IPS DF 6.9 (cell line): ENCODE measurements around the gene TPRG1L.

Experiments
- DNase-seq: peaks from one replicate; pipeline ENCODE4 v3.0.0-alpha.2; 2013; ENCODE audit warnings: low read depth, low spot score
- H3K27ac ChIP-seq: one replicate; pipeline ENCODE4 v1.5.1; 2013; ENCODE audit warnings: low read length, control low read depth
- H3K27me3 ChIP-seq: 2 replicates; pipeline ENCODE4 v1.6.1; 2013; ENCODE audit warnings: mild to moderate bottlenecking, low read length; ENCODE audit not compliant: control insufficient read depth, insufficient read depth
- H3K36me3 ChIP-seq: 2 replicates; pipeline ENCODE4 v1.6.1; 2013; ENCODE audit warnings: low read length; ENCODE audit not compliant: control insufficient read depth, insufficient read depth
- H3K4me1 ChIP-seq: 2 replicates; pipeline ENCODE4 v1.6.1; 2013; ENCODE audit warnings: low read length; ENCODE audit not compliant: control insufficient read depth, insufficient read depth
- H3K4me3 ChIP-seq: 2 replicates; pipeline ENCODE4 v1.5.1; 2013; ENCODE audit warnings: mild to moderate bottlenecking, low read length
- H3K9me3 ChIP-seq: 2 replicates; pipeline ENCODE4 v1.6.1; 2013; ENCODE audit warnings: low read length, inconsistent platforms; ENCODE audit not compliant: control insufficient read depth, insufficient read depth
- WGBS: extraction: QIAGEN DNeasy Blood & Tissue Kit; methylation state at CpG from one replicate; pipeline ENCODE4 v1.1.7; 2013; ENCODE audit warnings: mixed read lengths, missing lambda C conversion rate; ENCODE audit not compliant: insufficient read length, insufficient coverage; 5-methylcytosine and 5-hydroxymethylcytosine counted together

The TPRG1L gene

GRCh38 chr1:3594706-3595377 lies 30.0 kb upstream of the TPRG1L start:
- WGBS: no CpG with 5 or more reads among the region's 31 CpGs
- Histone ChIP-seq H3K27ac (no peak overlapping the region), H3K27me3 (no peaks in the 10 kb centered on the region), H3K4me1 (peaks cover 14% of the 10 kb centered on the region), H3K36me3 (no peaks in the 10 kb centered on the region; the same call in 1 of the 2 replicates), H3K9me3 (no peaks in the 10 kb centered on the region), H3K4me3 (no peak overlapping the region)
- no peak for DNase-seq

- Histone ChIP-seq H3K4me1 (peaks cover 8% of the 10 kb centered on the region), H3K36me3 (no peaks in the 10 kb centered on the region; the same call in 1 of the 2 replicates), H3K27ac (no peak overlapping the region), H3K27me3 (no peaks in the 10 kb centered on the region), H3K4me3 (no peak overlapping the region), H3K9me3 (no peaks in the 10 kb centered on the region)
- WGBS: no CpG with 5 or more reads among the region's 7 CpGs
- DNase-seq: no peak
Observed at GRCh38 chr1:3595949-3596348, 28.9 kb upstream of the TPRG1L start.

GRCh38 chr1:3596663-3597598 lies 27.9 kb upstream of the TPRG1L start:
- no peaks in the 10 kb centered on the region for H3K27me3 ChIP-seq

GRCh38 chr1:3597599-3597964 lies 27.2 kb upstream of the TPRG1L start:
- H3K4me3 ChIP-seq: no peak overlapping the region
- DNase-seq: no peak
- no peak overlapping the region for H3K27ac ChIP-seq
- WGBS: no CpG with 5 or more reads among the region's 11 CpGs
- peaks cover 8% of the 10 kb centered on the region for H3K4me1 ChIP-seq
- H3K36me3 ChIP-seq: no peaks in the 10 kb centered on the region; the same call in 1 of the 2 replicates
- no peaks in the 10 kb centered on the region for H3K27me3 ChIP-seq
- H3K9me3 ChIP-seq: no peaks in the 10 kb centered on the region

More at GRCh38 chr1:3596663-3597598, 27.9 kb upstream of the TPRG1L start:
- H3K9me3 ChIP-seq: no peaks in the 10 kb centered on the region
- DNase-seq: no peak
- H3K36me3 ChIP-seq: no peaks in the 10 kb centered on the region; the same call in 1 of the 2 replicates
- H3K4me1 ChIP-seq: peaks cover 8% of the 10 kb centered on the region
- no peak overlapping the region for H3K27ac ChIP-seq
- no CpG with 5 or more reads among the region's 29 CpGs for WGBS
- no peak overlapping the region for H3K4me3 ChIP-seq

- no peak overlapping the region for H3K4me3 ChIP-seq
- H3K36me3 ChIP-seq: no peaks in the 10 kb centered on the region; the same call in 1 of the 2 replicates
- H3K4me1 ChIP-seq: peaks cover 6% of the 10 kb centered on the region
- H3K9me3 ChIP-seq: no peaks in the 10 kb centered on the region
- WGBS: no CpG with 5 or more reads among the region's 26 CpGs
- no peaks in the 10 kb centered on the region for H3K27me3 ChIP-seq
- DNase-seq: no peak
- H3K27ac ChIP-seq: no peak overlapping the region
Observed at GRCh38 chr1:3598051-3598491, 26.7 kb upstream of the TPRG1L start.

- Histone ChIP-seq H3K27me3 (no peaks in the 10 kb centered on the region), H3K27ac (no peak overlapping the region), H3K36me3 (no peaks in the 10 kb centered on the region; the same call in 1 of the 2 replicates), H3K9me3 (no peaks in the 10 kb centered on the region), H3K4me1 (peaks cover 6% of the 10 kb centered on the region), H3K4me3 (no peak overlapping the region)
- WGBS: no CpG with 5 or more reads among the region's 30 CpGs
- no peak for DNase-seq
Observed at GRCh38 chr1:3598522-3599285, 26.1 kb upstream of the TPRG1L start.

- H3K4me1 ChIP-seq: peaks cover 6% of the 10 kb centered on the region
Observed at GRCh38 chr1:3599286-3599811, 25.5 kb upstream of the TPRG1L start.

GRCh38 chr1:3599816-3600215 lies 25.0 kb upstream of the TPRG1L start:
- Histone ChIP-seq H3K4me3 (no peak overlapping the region), H3K4me1 (peaks cover 6% of the 10 kb centered on the region), H3K27me3 (no peaks in the 10 kb centered on the region), H3K36me3 (no peaks in the 10 kb centered on the region; the same call in 1 of the 2 replicates), H3K27ac (no peak overlapping the region), H3K9me3 (no peaks in the 10 kb centered on the region)
- DNase-seq: no peak
- no CpG with 5 or more reads among the region's 15 CpGs for WGBS

More at GRCh38 chr1:3599286-3599811, 25.5 kb upstream of the TPRG1L start:
- DNase-seq: no peak
- Histone ChIP-seq H3K27me3 (no peaks in the 10 kb centered on the region), H3K4me3 (no peak overlapping the region), H3K27ac (no peak overlapping the region), H3K9me3 (no peaks in the 10 kb centered on the region), H3K36me3 (no peaks in the 10 kb centered on the region; the same call in 1 of the 2 replicates)
- WGBS: no CpG with 5 or more reads among the region's 16 CpGs

GRCh38 chr1:3600354-3600753 lies 24.5 kb upstream of the TPRG1L start:
- H3K27ac ChIP-seq: no peak overlapping the region
- H3K4me3 ChIP-seq: no peak overlapping the region
- WGBS: no CpG with 5 or more reads among the region's 10 CpGs
- peaks cover 6% of the 10 kb centered on the region for H3K4me1 ChIP-seq
- DNase-seq: no peak
- H3K9me3 ChIP-seq: no peaks in the 10 kb centered on the region
- H3K36me3 ChIP-seq: no peaks in the 10 kb centered on the region
- H3K27me3 ChIP-seq: no peaks in the 10 kb centered on the region

GRCh38 chr1:3601743-3602142 lies 23.1 kb upstream of the TPRG1L start:
- H3K4me1 ChIP-seq: peaks cover 6% of the 10 kb centered on the region
- no peaks in the 10 kb centered on the region for H3K36me3 ChIP-seq
- H3K9me3 ChIP-seq: no peaks in the 10 kb centered on the region
- no CpG with 5 or more reads among the region's 16 CpGs for WGBS
- no peak overlapping the region for H3K4me3 ChIP-seq
- no peak for DNase-seq
- no peaks in the 10 kb centered on the region for H3K27me3 ChIP-seq
- H3K27ac ChIP-seq: no peak overlapping the region
